ENCODE data around the gene GRIA1.

Gene GRIA1

GRCh38 chr5:153551537-153552079 lies 61.1 kb downstream of the GRIA1 start:
- DNase-seq (ENCODE audit: low spot score), result peak; percentile 92

- no peak for DNase-seq (ENCODE audit: low spot score)
These were observed 62.4 kb downstream of the GRIA1 start for GRCh38 chr5:153552886-153553285.

DNA sequence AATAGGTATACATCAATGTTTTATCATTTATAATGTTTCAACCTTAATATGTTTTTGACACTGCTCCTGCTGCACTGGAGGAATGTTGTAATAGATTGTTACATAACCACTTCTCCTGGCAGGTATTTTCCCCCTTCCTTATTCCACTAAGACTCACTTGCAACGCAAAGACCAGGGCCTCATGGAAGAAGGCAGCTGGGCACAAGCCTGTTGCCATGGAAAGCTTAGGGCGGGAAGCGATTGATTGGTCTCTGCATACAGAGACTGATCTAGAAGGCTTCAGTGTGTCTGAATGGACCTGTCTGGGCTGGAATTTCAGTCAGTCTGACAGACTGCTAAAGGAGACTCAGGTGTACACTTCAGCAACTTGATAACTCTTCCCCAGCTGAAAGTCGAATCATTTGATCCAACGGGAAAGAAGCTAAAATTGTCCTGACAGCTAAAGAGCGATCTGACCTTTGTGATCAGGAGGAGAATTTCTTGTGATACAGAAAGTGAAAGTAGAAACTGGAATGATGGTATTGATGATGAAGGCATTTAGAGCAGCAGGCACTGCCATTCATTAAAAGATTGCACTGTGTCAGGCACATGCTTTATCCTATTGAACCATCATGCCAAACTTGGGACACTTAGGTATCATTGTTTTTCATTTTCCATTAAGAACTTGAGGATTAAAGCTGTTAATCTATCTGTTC lies 65.1 kb downstream of the GRIA1 start:
- DNase-seq (ENCODE audit: low spot score), result no peak

GRCh38 chr5:153558957-153559356 lies 68.5 kb downstream of the GRIA1 start:
- DNase-seq (ENCODE audit: low spot score), result no peak

DNA sequence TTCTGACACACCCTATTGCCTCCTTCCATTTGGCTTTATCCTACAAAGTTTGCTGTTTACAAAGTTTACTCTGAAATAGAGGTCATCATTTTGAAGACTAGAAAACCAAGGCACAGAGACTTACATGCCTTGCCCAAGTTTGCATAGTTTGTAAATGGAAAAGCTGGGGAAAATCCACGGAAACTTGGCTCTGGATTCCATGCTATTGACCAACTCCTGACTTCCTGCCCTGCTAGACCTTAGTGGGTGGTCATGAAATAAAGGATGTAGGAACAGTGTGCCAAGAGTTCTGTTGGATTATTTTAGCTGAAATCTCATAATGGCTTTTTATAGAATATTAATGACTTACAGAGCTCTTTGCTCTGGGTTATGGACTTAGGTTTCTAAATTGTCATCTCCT lies 69.5 kb downstream of the GRIA1 start:
- DNase-seq (ENCODE audit: low spot score), result no peak

DNA sequence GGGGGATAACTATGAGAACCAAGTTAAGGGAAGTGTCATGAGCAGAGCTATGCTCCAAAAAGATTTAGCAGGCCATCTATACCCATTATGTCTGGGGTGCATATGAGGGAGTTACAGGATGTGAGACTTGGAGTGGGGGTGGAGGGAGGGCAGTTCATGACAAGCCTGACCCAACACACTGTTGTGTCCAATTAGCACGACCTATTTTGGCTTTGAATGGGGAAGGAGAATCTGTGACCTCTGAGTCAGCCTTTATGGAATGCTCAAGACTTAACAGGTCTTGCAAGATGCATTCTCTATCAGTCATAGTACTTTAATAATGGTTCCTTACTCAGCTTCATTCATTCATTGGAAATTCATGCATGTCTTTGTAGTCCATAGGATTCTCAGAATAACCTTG lies 71.7 kb downstream of the GRIA1 start:
- peak; percentile 13 for DNase-seq (ENCODE audit: low spot score)

DNA sequence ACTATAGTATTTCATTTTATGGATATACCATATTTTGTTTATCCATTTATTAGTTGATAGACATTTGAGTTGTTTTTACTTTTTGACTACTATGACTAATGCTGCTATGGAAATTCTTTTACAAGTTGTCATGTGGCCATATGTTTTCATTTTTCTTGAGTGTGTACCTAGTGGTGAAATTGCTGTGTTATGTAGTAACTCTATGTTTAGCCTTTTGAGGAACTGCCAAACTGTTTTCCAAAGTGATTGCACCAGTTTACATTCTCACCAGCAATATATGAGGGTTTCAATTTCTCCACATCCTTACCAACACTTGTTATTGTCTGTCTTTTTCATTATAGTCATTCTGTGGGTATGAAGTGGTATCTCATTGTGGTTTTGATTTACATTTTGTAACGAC lies 75.4 kb downstream of the GRIA1 start:
- no peak for DNase-seq (ENCODE audit: low spot score)

- no peak for DNase-seq (ENCODE audit: low spot score)
These were observed 78.6 kb downstream of the GRIA1 start for GRCh38 chr5:153569036-153569435.

DNA sequence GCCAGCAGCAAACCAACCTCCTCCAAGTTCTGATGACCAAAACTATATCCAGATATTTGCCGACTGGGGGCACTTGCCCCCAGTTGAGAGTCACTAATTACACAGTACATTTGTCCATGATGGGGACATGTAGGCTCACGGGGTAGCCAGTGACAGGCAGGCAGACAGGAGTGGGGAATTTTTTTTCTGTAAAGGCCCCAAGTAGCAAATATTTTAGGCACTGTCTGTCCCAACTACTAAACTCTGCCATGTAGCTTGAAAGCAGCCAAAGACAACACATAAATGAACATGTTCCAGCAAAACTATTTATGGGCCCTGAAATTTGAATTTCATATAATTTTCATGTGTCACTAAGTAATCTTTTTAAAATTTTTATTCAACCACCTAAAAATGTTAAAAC lies 80.7 kb downstream of the GRIA1 start:
- DNase-seq (ENCODE audit: low spot score), result no peak

- DNase-seq (ENCODE audit: low spot score), result no peak
These were observed 82.1 kb downstream of the GRIA1 start for GRCh38 chr5:153572411-153573145.

DNA sequence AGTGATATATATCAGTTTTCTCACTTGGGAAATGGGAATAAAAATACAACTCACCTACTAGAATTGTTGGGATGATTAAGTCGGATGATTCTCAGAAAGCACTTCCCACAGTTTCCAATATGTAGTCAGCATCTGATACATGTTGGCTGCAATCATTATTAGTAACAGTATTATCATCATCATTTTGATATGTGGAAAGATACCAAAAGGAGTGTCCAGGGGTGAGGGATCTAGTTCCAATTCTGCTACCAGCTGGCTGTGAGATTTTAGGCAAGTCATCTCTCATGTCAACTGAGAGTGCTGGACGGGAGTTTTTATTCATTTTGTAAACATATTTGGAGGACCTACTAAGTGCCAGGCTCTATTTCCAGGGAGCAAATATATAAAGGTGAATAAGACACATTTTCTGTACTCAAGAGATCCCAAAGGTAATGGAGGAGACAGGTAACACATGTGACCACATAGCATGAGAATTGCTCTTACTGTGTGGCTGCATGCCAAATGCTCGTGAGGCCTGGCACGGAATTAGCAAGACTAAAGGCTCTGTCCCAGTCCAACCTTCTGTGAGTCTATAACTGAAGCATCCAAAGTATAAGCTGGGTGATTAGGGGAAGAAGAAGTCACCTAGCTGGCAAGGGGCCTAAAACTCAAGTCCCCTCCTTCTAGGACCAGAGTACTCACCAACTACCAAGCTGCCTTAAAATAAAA lies 83.0 kb downstream of the GRIA1 start:
- no peak for DNase-seq (ENCODE audit: low spot score)

DNA sequence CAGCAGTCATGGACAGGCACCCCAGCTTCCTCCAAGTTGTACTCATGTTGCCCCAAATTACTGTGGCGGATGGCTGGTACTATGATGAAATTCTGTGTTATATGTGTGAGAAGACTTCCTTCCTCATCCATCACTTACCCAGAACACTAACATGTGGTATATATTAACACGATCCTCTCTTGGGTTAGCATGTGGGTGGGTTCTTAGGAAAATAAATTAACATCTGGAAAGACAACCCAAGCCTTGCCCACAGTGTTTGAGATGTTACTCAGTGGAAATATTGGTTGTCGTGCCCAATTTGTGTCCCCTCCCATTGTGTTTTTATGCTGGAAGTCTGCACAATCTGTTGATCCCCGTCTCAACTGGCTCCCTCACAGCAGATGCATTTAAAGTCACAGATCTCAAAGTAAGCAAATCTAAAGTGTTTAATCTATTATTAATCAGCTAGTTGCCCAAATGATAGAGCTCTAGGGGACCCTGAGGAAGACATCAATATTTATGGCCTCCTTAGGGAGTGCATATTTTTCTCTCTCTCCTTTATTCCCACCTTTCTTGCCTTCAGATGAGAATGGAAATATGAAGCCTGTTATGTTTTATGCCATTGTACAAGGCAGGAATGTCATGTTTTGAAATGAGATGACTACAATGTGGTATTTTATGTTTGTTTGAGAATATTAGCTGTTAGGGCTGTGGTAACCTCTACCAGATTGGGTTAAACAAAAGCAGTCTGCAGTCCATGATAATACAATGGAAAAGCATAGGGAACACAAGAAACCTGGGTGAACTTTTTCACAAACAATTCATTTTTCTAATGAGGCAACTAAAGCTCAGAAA lies 93.9 kb downstream of the GRIA1 start:
- no peak for DNase-seq (ENCODE audit: low spot score)

GRCh38 chr5:153584960-153585359 lies 94.5 kb downstream of the GRIA1 start:
- no peak for DNase-seq (ENCODE audit: low spot score)

- DNase-seq (ENCODE audit: low spot score), result no peak
These were observed 95.3 kb downstream of the GRIA1 start for GRCh38 chr5:153585622-153586277.

DNA sequence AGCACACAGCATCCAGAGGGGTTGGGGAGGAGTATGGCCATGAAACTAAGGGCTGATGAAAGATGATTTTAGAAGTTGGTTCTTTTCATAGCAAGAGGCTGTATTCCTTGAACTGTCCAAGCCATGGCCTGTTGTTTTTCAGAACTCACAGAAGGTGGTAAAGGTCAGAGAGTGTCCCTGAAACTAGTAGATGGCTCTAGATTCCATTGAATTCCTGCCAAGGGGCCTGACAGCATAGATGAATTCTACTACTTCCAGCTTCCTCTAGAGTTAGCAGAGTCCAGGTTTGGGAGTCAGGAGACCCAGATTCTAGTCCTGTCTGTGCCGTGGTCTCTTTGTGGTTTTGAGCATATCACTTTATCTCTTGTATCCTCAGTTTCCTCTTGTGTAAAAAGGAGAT lies 101.6 kb downstream of the GRIA1 start:
- no peak for DNase-seq (ENCODE audit: low spot score)

GRCh38 chr5:153594785-153595184 lies 104.3 kb downstream of the GRIA1 start:
- DNase-seq (ENCODE audit: low spot score), result no peak

GRCh38 chr5:153598099-153598498 lies 107.6 kb downstream of the GRIA1 start:
- no peak for DNase-seq (ENCODE audit: low spot score)

GRCh38 chr5:153601377-153601776 lies 110.9 kb downstream of the GRIA1 start:
- DNase-seq (ENCODE audit: low spot score), result no peak

GRCh38 chr5:153605386-153605785 lies 114.9 kb downstream of the GRIA1 start:
- DNase-seq (ENCODE audit: low spot score), result no peak

DNA sequence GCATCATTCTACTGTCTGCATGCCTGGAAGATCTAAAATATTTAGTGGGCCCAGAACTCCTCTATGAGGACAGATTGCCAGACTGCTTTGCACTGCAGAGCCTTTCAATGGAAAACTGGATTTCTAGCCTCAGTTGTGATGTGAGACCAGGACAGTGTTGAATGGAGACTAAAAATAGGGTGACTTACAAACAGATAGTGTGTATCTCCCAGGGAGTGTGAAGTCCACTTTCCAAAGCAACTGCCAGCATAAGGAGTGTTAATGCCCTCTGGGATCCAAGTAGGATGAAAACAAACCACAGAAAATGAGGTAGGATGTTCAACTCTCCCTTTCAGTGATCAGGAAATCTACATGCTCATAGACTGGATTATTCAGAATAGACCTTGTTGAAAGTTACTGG lies 119.5 kb downstream of the GRIA1 start:
- no peak for DNase-seq (ENCODE audit: low spot score)

- DNase-seq (ENCODE audit: low spot score), result no peak
These were observed 120.3 kb downstream of the GRIA1 start for GRCh38 chr5:153610811-153611210.

Data from RKO (cell line).